A673 (cell line): ENCODE results near the gene OR2K2. TPM values are rescaled to one million over a fixed set of nuclear protein-coding genes. Genes with fewer than 3 reads are reported as not detected.

Experiments used
- BruUV-seq: library from RNA; stranded (reverse); fragments of 400-500 nt; replicated peaks from 2 replicates; lab custom pipeline; 2021; lab: Mats Ljungman, UMichigan
- CTCF ChIA-PET: fragments of 300-600 bp; sonication (Branson Sonifier 250); formaldehyde crosslinking; loops from one replicate; lab custom pipeline; 2022; ENCODE audit warnings: antibody characterized with exemption; lab: Charles Lee
- POLR2A ChIA-PET: fragments of 300-600 bp; sonication (Branson Sonifier 250); formaldehyde crosslinking; loops from one replicate; lab custom pipeline; 2022; ENCODE audit warnings: antibody characterized with exemption; ENCODE audit not compliant: low non-redundant PET; lab: Charles Lee
- DNase-seq: peaks from one replicate; pipeline ENCODE4 v3.0.0-alpha.2; 2015; ENCODE audit warnings: low spot score
- H3K27ac ChIP-seq: fragments of 200-600 bp; sonication (generic); 2 replicates; pipeline ENCODE4 v1.5.1; 2016; ENCODE audit warnings: mixed run types, low read depth, mild to moderate bottlenecking, mixed read lengths, antibody characterized with exemption, low read length; ENCODE audit not compliant: poor library complexity, severe bottlenecking
- H3K27me3 ChIP-seq: fragments of 200-600 bp; sonication (generic); replicated peaks from 2 replicates; pipeline ENCODE4 v1.6.1; 2017; ENCODE audit warnings: mixed run types, low read depth, mild to moderate bottlenecking, mixed read lengths, antibody characterized with exemption, low read length; ENCODE audit not compliant: insufficient read depth, poor library complexity
- H3K36me3 ChIP-seq: fragments of 200-600 bp; sonication (generic); 2 replicates; pipeline ENCODE4 v1.6.1; 2016; ENCODE audit warnings: mixed run types, mild to moderate bottlenecking, mixed read lengths, antibody characterized with exemption, low read length; ENCODE audit not compliant: insufficient read depth, poor library complexity, severe bottlenecking
- H3K4me1 ChIP-seq: fragments of 200-600 bp; sonication (generic); 2 replicates; pipeline ENCODE4 v1.6.1; 2017; ENCODE audit warnings: mixed run types, mild to moderate bottlenecking, mixed read lengths, antibody characterized with exemption, low read length; ENCODE audit not compliant: insufficient read depth, poor library complexity, severe bottlenecking
- H3K4me3 ChIP-seq: fragments of 200-600 bp; sonication (generic); 2 replicates; pipeline ENCODE4 v1.5.1; 2016; ENCODE audit warnings: low read depth, mixed run types, mild to moderate bottlenecking, mixed read lengths, low read length; ENCODE audit not compliant: poor library complexity, severe bottlenecking
- H3K9me3 ChIP-seq: fragments of 200-600 bp; sonication (generic); 2 replicates; pipeline ENCODE4 v1.6.1; 2016; ENCODE audit warnings: mixed run types, low read depth, mild to moderate bottlenecking, mixed read lengths, antibody characterized with exemption, low read length; ENCODE audit not compliant: poor library complexity, severe bottlenecking
- EZH2 ChIP-seq: fragments of 200-600 bp; sonication (generic); IDR thresholded peaks from 2 replicates; pipeline ENCODE4 v1.6.1; 2017; ENCODE audit warnings: borderline replicate concordance, low read depth, mild to moderate bottlenecking, mixed read lengths, antibody characterized with exemption, low read length; ENCODE audit not compliant: poor library complexity, severe bottlenecking
- intact Hi-C: fragments of 100-400 bp; cut with micrococcal nuclease; formaldehyde crosslinking; loops from one replicate; pipeline ENCODE4 v1.10.0; 2022; ENCODE audit not compliant: unreplicated experiment
- total RNA-seq: library from RNA; stranded (reverse); gene quantifications from 2 replicates; pipeline ENCODE4 v1.2.3, GENCODE V29; 2021
- TF ChIP-seq, protein P1 (sequence below): fragments of 300-800, 200-600 bp; sonication (generic); conservative IDR thresholded peaks from 2 replicates; pipeline ENCODE4 v1.5.1; 2017; ENCODE audit warnings: low read depth, mild to moderate bottlenecking, antibody characterized with exemption, low read length, moderate library complexity, mixed read lengths

Gene OR2K2
- total RNA-seq, 1 experiment from 2014 or later: not detected

GRCh38 chr9:111294691-111295451, 35.2 kb downstream of the OR2K2 start:
- TF ChIP-seq EZH2: no peak
- TF ChIP-seq, protein P1, sequence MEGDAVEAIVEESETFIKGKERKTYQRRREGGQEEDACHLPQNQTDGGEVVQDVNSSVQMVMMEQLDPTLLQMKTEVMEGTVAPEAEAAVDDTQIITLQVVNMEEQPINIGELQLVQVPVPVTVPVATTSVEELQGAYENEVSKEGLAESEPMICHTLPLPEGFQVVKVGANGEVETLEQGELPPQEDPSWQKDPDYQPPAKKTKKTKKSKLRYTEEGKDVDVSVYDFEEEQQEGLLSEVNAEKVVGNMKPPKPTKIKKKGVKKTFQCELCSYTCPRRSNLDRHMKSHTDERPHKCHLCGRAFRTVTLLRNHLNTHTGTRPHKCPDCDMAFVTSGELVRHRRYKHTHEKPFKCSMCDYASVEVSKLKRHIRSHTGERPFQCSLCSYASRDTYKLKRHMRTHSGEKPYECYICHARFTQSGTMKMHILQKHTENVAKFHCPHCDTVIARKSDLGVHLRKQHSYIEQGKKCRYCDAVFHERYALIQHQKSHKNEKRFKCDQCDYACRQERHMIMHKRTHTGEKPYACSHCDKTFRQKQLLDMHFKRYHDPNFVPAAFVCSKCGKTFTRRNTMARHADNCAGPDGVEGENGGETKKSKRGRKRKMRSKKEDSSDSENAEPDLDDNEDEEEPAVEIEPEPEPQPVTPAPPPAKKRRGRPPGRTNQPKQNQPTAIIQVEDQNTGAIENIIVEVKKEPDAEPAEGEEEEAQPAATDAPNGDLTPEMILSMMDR: no peak

DNA sequence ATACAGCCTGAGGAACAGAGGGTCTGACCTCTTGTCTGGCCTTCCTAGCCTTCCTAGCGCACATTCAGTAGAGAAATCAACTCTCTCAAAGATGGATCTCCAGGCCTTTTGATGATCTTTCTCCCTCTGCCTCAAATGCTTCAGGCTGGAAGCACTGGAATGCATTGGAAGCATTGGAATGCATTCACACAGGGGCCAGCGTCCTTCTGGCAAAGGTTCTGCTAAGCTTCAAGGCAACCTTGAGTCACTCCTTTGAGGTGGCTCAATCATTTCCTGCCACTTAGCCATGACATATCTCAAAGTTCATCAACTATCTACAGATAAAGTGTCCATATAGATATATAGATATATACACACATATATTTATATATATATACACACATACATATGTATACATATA, 42.9 kb downstream of the OR2K2 start:
- Histone ChIP-seq H3K9me3 (no peaks in the 10 kb centered on the region), H3K4me1 (peaks cover 8% of the 10 kb centered on the region), H3K27me3 (no peaks in the 10 kb centered on the region), H3K4me3 (no peak overlapping the region), H3K27ac (no peak overlapping the region), H3K36me3 (no peaks in the 10 kb centered on the region)
- no peak for TF ChIP-seq EZH2
- TF ChIP-seq, protein P1: no peak
- intact Hi-C loops: no loop called here
- DNase-seq: no peak
- ChIA-PET POLR2A (no interaction called here), CTCF (no interaction called here)
- no TSS peak for BruUV-seq

More at GRCh38 chr9:111294691-111295451, 35.2 kb downstream of the OR2K2 start:
- Histone ChIP-seq H3K4me1 (peaks cover 9% of the 10 kb centered on the region), H3K27ac (no peak overlapping the region), H3K4me3 (no peak overlapping the region), H3K9me3 (peaks cover 3% of the 10 kb centered on the region), H3K36me3 (no peaks in the 10 kb centered on the region), H3K27me3 (no peaks in the 10 kb centered on the region)
- CTCF ChIA-PET: no interaction called here
- POLR2A ChIA-PET: no interaction called here
- BruUV-seq: no TSS peak
- no peak for DNase-seq
- intact Hi-C loops: loop anchor here (5.0 to 10.0 kb wide), 3 partner anchors 318 to 1113 kb away; no protein-coding TSS in a partner anchor

- no peaks in the 10 kb centered on the region for H3K27me3 ChIP-seq
- H3K27ac ChIP-seq: no peak overlapping the region
- no TSS peak for BruUV-seq
- intact Hi-C loops: no loop called here
- DNase-seq: no peak
- H3K36me3 ChIP-seq: no peaks in the 10 kb centered on the region
- ChIA-PET CTCF (no interaction called here), POLR2A (no interaction called here)
- H3K4me1 ChIP-seq: peaks cover 8% of the 10 kb centered on the region
- TF ChIP-seq EZH2: no peak
- TF ChIP-seq, protein P1: no peak
- no peaks in the 10 kb centered on the region for H3K9me3 ChIP-seq
- no peak overlapping the region for H3K4me3 ChIP-seq
These were observed 45.3 kb downstream of the OR2K2 start for GRCh38 chr9:111284703-111285102.
